MM.1S (cell line): ENCODE results near the gene TSPEAR.
A peak's percentile ranks its signal among the peaks of the same experiment; 100 is the strongest.

ENCODE experiments used
- DNase-seq: peaks from one replicate; pipeline ENCODE4 v3.0.0-alpha.2; 2015
- H2AFZ ChIP-seq: fragments of 300-600 bp; sonication (generic); 2 replicates; pipeline ENCODE4 v1.6.0; 2016; ENCODE audit warnings: antibody characterized with exemption, low read length
- H3F3A ChIP-seq: fragments of 300-600 bp; sonication (generic); 2 replicates; pipeline ENCODE4 v1.6.1; 2016; ENCODE audit warnings: mild to moderate bottlenecking, antibody characterized with exemption, low read length, moderate library complexity, mixed read lengths; ENCODE audit not compliant: insufficient read depth
- H3K27ac ChIP-seq: fragments of 300-600 bp; sonication (generic); 2 replicates; pipeline ENCODE4 v1.5.1; 2016; ENCODE audit warnings: mild to moderate bottlenecking, low read length
- H3K27me3 ChIP-seq: fragments of 300-600 bp; sonication (generic); replicated peaks from 2 replicates; pipeline ENCODE4 v1.6.0; 2016; ENCODE audit warnings: low read length; ENCODE audit not compliant: insufficient read depth
- H3K36me3 ChIP-seq: fragments of 300-600 bp; sonication (generic); replicated peaks from 2 replicates; pipeline ENCODE4 v1.6.1; 2016; ENCODE audit warnings: mild to moderate bottlenecking, low read length, mixed read lengths; ENCODE audit not compliant: insufficient read depth
- H3K4me1 ChIP-seq: fragments of 300-600 bp; sonication (generic); 2 replicates; pipeline ENCODE4 v1.6.1; 2016; ENCODE audit warnings: low read length, mixed read lengths
- H3K4me2 ChIP-seq: fragments of 300-600 bp; sonication (generic); 2 replicates; pipeline ENCODE4 v1.6.0; 2016; ENCODE audit warnings: low read depth, low read length
- H3K4me3 ChIP-seq: fragments of 300-600 bp; sonication (generic); 2 replicates; pipeline ENCODE4 v1.5.1; 2016; ENCODE audit warnings: low read length, mixed read lengths
- H3K79me2 ChIP-seq: fragments of 300-600 bp; sonication (generic); 2 replicates; pipeline ENCODE4 v1.6.1; 2016; ENCODE audit warnings: mixed run types, low read length, mixed read lengths
- H3K9ac ChIP-seq: fragments of 300-600 bp; sonication (generic); 2 replicates; pipeline ENCODE4 v1.6.1; 2016; ENCODE audit warnings: low read length, mixed read lengths
- H3K9me2 ChIP-seq: fragments of 300-600 bp; sonication (generic); replicated peaks from 2 replicates; pipeline ENCODE4 v1.6.1; 2016; ENCODE audit warnings: mild to moderate bottlenecking, low read length, mixed read lengths; ENCODE audit not compliant: insufficient read depth
- H3K9me3 ChIP-seq: fragments of 300-600 bp; sonication (generic); replicated peaks from 2 replicates; pipeline ENCODE4 v1.6.1; 2016; ENCODE audit warnings: mild to moderate bottlenecking, low read length, mixed read lengths; ENCODE audit not compliant: insufficient read depth
- H4K20me1 ChIP-seq: fragments of 300-600 bp; sonication (generic); 2 replicates; pipeline ENCODE4 v1.6.1; 2016; ENCODE audit warnings: mild to moderate bottlenecking, low read length, moderate library complexity, mixed read lengths; ENCODE audit not compliant: insufficient read depth
- EZH2 ChIP-seq: fragments of 300-600 bp; sonication (generic); optimal IDR thresholded peaks from 2 replicates; pipeline ENCODE3; 2017; ENCODE audit warnings: low read depth, mild to moderate bottlenecking, antibody characterized with exemption, low read length, mixed read lengths
- EZH2phosphoT487 ChIP-seq: fragments of 300-600 bp; sonication (generic); IDR thresholded peaks from 2 replicates; pipeline ENCODE4 v1.6.1; 2018; ENCODE audit warnings: antibody characterized with exemption, low read length
- TF ChIP-seq, protein P1 (sequence below): fragments of 300-600 bp; sonication (generic); IDR thresholded peaks from 2 replicates; pipeline ENCODE4 v1.5.1; 2016; ENCODE audit warnings: antibody characterized with exemption, low read length, mixed read lengths

TSPEAR gene

GRCh38 chr21:44619886-44620285 is 91.5 kb downstream of the TSPEAR start:
- no peaks in the 10 kb centered on the region for H3K36me3 ChIP-seq
- H3K9ac ChIP-seq: no peak overlapping the region
- no peaks in the 10 kb centered on the region for H3K9me3 ChIP-seq
- no peak overlapping the region for H2AFZ ChIP-seq
- H3F3A ChIP-seq: no peaks in the 10 kb centered on the region
- H4K20me1 ChIP-seq: no peaks in the 10 kb centered on the region
- H3K79me2 ChIP-seq: no peaks in the 10 kb centered on the region
- no peak for DNase-seq
- H3K27ac ChIP-seq: no peak overlapping the region
- H3K9me2 ChIP-seq: no peaks in the 10 kb centered on the region
- no peak overlapping the region for H3K4me3 ChIP-seq
- H3K27me3 ChIP-seq: peaks cover 81% of the 10 kb centered on the region
- H3K4me1 ChIP-seq: no peaks in the 10 kb centered on the region
- H3K4me2 ChIP-seq: no peak overlapping the region
- TF ChIP-seq EZH2phosphoT487 (no peak), EZH2 (no peak)
- TF ChIP-seq, protein P1, sequence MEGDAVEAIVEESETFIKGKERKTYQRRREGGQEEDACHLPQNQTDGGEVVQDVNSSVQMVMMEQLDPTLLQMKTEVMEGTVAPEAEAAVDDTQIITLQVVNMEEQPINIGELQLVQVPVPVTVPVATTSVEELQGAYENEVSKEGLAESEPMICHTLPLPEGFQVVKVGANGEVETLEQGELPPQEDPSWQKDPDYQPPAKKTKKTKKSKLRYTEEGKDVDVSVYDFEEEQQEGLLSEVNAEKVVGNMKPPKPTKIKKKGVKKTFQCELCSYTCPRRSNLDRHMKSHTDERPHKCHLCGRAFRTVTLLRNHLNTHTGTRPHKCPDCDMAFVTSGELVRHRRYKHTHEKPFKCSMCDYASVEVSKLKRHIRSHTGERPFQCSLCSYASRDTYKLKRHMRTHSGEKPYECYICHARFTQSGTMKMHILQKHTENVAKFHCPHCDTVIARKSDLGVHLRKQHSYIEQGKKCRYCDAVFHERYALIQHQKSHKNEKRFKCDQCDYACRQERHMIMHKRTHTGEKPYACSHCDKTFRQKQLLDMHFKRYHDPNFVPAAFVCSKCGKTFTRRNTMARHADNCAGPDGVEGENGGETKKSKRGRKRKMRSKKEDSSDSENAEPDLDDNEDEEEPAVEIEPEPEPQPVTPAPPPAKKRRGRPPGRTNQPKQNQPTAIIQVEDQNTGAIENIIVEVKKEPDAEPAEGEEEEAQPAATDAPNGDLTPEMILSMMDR: no peak

DNA sequence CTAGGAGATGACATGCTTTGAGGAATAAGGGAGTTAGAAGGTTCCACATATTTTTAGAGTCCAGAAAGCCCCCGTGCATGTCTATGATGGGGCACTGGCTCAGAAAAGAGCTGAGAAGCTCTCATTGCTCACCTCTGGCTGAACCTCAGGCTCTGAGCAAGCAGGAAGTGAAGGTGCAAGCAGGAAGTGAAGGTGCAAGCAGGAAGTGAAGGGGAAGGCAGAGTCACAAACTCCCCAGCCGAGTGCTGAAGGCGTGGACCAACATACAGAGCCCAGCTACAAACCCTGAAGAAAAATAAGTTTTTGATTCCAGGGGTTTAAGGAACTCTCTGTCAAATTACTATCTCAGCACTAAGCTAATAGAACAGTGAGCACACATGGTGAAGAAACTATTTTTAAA is 92.5 kb downstream of the TSPEAR start:
- H3K27me3 ChIP-seq: peaks cover 81% of the 10 kb centered on the region
- no peaks in the 10 kb centered on the region for H4K20me1 ChIP-seq
- no peak for DNase-seq
- no peaks in the 10 kb centered on the region for H3K9me2 ChIP-seq
- no peak overlapping the region for H3K9ac ChIP-seq
- H3K4me3 ChIP-seq: no peak overlapping the region
- H3K9me3 ChIP-seq: no peaks in the 10 kb centered on the region
- H3K4me1 ChIP-seq: no peaks in the 10 kb centered on the region
- no peaks in the 10 kb centered on the region for H3K79me2 ChIP-seq
- H3F3A ChIP-seq: no peaks in the 10 kb centered on the region
- TF ChIP-seq, protein P1: no peak
- TF ChIP-seq EZH2phosphoT487 (no peak), EZH2 (no peak)
- H2AFZ ChIP-seq: no peak overlapping the region
- H3K27ac ChIP-seq: no peak overlapping the region
- H3K36me3 ChIP-seq: no peaks in the 10 kb centered on the region
- H3K4me2 ChIP-seq: peak overlapping the region; percentile 11; the same call in 1 of the 2 replicates

- no peaks in the 10 kb centered on the region for H3K4me1 ChIP-seq
- H2AFZ ChIP-seq: no peak overlapping the region
- no peaks in the 10 kb centered on the region for H3K79me2 ChIP-seq
- no peaks in the 10 kb centered on the region for H4K20me1 ChIP-seq
- no peak overlapping the region for H3K4me2 ChIP-seq
- no peak overlapping the region for H3K4me3 ChIP-seq
- H3K27ac ChIP-seq: no peak overlapping the region
- DNase-seq: no peak
- no peaks in the 10 kb centered on the region for H3K36me3 ChIP-seq
- no peaks in the 10 kb centered on the region for H3K9me3 ChIP-seq
- H3K9ac ChIP-seq: no peak overlapping the region
- H3K9me2 ChIP-seq: no peaks in the 10 kb centered on the region
- TF ChIP-seq EZH2: no peak
- TF ChIP-seq, protein P1: peak; percentile 22
- peaks cover 84% of the 10 kb centered on the region for H3K27me3 ChIP-seq
- H3F3A ChIP-seq: no peaks in the 10 kb centered on the region
Measured at GRCh38 chr21:44618504-44618903, 92.9 kb downstream of the TSPEAR start.
